SJCRH30 (cell line): ENCODE results near the gene SIRPG. TPM values are rescaled to one million over a fixed set of nuclear protein-coding genes. Genes with fewer than 3 reads are reported as not detected.

Experiments
- DNase-seq, 2 experiments: peaks; one replicate each; pipeline ENCODE4 v3.0.0-alpha.2; 2015 to 2020
- H3K27ac ChIP-seq: fragments of 250-450 bp; sonication (Bioruptor Pico); 2 replicates; pipeline ENCODE4 v1.5.1; 2020; ENCODE audit warnings: mild to moderate bottlenecking, moderate library complexity
- H3K27me3 ChIP-seq: fragments of 250-450 bp; sonication (Bioruptor Pico); 2 replicates; pipeline ENCODE4 v1.5.1; 2020; ENCODE audit warnings: mild to moderate bottlenecking, moderate library complexity
- H3K36me3 ChIP-seq: fragments of 250-450 bp; sonication (Bioruptor Pico); 2 replicates; pipeline ENCODE4 v1.5.1; 2020; ENCODE audit warnings: mild to moderate bottlenecking, moderate library complexity
- H3K4me1 ChIP-seq: fragments of 250-450 bp; sonication (Bioruptor Pico); 2 replicates; pipeline ENCODE4 v1.5.1; 2020; ENCODE audit warnings: mild to moderate bottlenecking, moderate library complexity
- H3K4me3 ChIP-seq: fragments of 250-450 bp; sonication (Bioruptor Pico); 2 replicates; pipeline ENCODE4 v1.5.1; 2020; ENCODE audit warnings: mild to moderate bottlenecking, moderate library complexity
- H3K9me3 ChIP-seq: fragments of 250-450 bp; sonication (Bioruptor Pico); replicated peaks from 2 replicates; pipeline ENCODE4 v1.5.1; 2020; ENCODE audit warnings: mild to moderate bottlenecking, moderate library complexity
- total RNA-seq: library from RNA; depleted of rRNA; stranded (reverse); fragments of >200 nt; shearing (Covaris generic); gene quantifications from 2 replicates; pipeline ENCODE4 v1.2.3, GENCODE V29; 2014

SIRPG gene
- total RNA-seq, 1 experiment from 2014 or later, result not detected

DNA sequence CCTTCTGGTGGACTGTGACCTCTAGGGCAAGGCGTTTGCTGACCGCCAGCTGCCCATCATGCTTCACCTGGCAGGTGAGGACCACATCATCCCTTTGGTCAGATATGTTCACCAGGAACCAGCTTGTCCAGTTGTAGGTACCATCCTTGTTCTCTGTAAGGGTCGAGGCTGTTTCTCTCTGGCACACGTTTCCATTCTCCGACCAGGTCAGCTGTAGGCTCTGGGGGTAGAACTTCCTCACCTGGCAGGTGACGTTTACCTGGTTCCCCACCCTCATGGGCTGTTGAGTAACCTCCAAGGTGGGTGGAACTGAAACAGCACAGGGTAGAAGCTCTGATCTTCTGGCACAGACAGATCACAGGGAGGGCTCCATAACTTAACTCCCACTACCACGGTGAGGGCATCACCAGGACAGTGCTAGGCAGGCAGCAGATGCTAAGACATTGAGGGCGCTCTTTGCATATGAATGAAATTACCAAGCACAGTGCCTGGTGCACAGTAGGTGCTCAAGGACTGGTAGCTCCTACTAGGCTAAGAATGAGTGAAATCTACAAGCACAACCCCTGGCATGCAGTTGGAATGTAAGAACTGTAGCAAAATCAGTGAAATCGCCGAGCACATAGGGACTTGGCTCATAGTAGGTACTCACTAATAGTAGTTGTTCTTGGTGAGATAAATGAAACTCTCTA, 22.1 kb downstream of the SIRPG start:
- no peak for DNase-seq
- no peak overlapping the region for H3K27ac ChIP-seq
- H3K9me3 ChIP-seq, result no peaks in the 10 kb centered on the region
- H3K4me3 ChIP-seq, result no peak overlapping the region
- H3K4me1 ChIP-seq, result no peaks in the 10 kb centered on the region
- H3K27me3 ChIP-seq, result no peaks in the 10 kb centered on the region
- H3K36me3 ChIP-seq, result no peaks in the 10 kb centered on the region

- no peak for DNase-seq
- no peaks in the 10 kb centered on the region for H3K36me3 ChIP-seq
- H3K27me3 ChIP-seq, result peaks cover 5% of the 10 kb centered on the region
- no peak overlapping the region for H3K27ac ChIP-seq
- no peak overlapping the region for H3K4me3 ChIP-seq
- H3K9me3 ChIP-seq, result no peaks in the 10 kb centered on the region
- no peaks in the 10 kb centered on the region for H3K4me1 ChIP-seq
Measured at GRCh38 chr20:1633535-1633934, 24.0 kb downstream of the SIRPG start.

- H3K9me3 ChIP-seq, result no peaks in the 10 kb centered on the region
- no peaks in the 10 kb centered on the region for H3K4me1 ChIP-seq
- H3K36me3 ChIP-seq, result no peaks in the 10 kb centered on the region
- no peak overlapping the region for H3K4me3 ChIP-seq
- DNase-seq, result no peak
- H3K27me3 ChIP-seq, result peaks cover 8% of the 10 kb centered on the region
- H3K27ac ChIP-seq, result no peak overlapping the region
Measured at GRCh38 chr20:1632178-1632577, 25.4 kb downstream of the SIRPG start.

DNA sequence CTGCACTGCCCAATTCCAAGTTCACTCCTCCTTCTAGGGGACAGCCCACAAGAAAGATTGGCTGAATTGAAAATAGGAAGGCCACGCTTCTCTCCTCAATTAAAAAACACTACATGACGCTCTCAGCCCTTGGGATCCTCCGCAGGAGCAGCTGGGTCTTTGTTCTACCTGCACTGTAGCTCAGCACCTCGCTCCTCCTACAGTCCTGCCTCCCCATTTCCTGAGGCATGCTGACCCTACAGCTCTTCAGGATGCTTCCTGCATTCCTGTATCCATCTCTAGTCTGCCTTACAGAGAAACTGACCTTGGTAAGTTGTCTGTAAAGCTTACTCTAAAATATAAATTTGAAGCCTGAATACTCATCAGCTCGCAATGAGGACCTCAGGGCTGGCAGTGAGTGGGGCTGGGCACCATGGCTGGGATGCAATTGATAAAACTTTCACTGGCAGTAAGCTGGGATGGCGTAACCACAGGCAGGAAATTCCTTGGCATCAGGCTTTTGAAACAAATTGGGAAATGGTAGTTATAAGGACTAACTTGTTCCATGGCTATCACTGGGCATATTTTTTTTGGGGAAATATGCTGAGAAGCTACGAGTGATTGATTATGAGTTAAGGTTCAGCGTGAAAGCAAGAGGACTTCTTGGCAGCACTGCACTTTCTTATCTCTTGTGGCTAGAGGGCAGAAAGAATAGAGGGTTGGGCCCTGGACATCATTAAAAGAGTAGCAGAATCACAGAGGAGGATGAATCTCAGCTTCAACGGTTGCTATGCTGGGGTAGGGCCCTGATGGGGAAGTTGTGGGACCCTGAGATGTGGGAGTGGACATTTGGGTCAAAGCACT, 26.0 kb downstream of the SIRPG start:
- Histone ChIP-seq H3K27ac (no peak overlapping the region), H3K9me3 (no peaks in the 10 kb centered on the region), H3K36me3 (no peaks in the 10 kb centered on the region), H3K4me1 (no peaks in the 10 kb centered on the region), H3K4me3 (no peak overlapping the region), H3K27me3 (peaks cover 8% of the 10 kb centered on the region)
- no peak for DNase-seq

- H3K4me3 ChIP-seq, result no peak overlapping the region
- no peaks in the 10 kb centered on the region for H3K4me1 ChIP-seq
- no peaks in the 10 kb centered on the region for H3K36me3 ChIP-seq
- H3K27ac ChIP-seq, result no peak overlapping the region
- H3K27me3 ChIP-seq, result peaks cover 8% of the 10 kb centered on the region
- H3K9me3 ChIP-seq, result no peaks in the 10 kb centered on the region
- no peak for DNase-seq
Measured at GRCh38 chr20:1630186-1630585, 27.4 kb downstream of the SIRPG start.

DNA sequence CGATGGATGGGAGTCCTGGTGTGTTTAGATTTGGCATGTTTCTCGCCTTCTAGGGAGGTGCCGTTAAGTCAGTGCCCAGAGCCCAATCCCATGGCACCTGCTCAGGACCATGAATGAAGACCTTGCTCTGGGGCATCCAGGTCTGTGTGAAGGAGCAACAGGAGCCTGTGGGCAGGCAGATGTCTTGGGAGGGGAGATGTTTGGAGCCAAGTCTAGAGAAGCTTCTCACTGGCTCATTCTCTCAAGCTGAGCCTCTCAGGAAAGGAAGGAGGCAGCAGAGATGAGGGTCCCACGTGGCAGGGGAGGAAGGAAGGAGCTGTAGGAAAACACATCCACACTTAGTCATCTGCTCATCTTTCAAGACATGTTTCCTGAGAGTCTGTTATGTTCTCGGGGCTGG, 28.3 kb downstream of the SIRPG start:
- no peaks in the 10 kb centered on the region for H3K9me3 ChIP-seq
- no peaks in the 10 kb centered on the region for H3K4me1 ChIP-seq
- no peak overlapping the region for H3K4me3 ChIP-seq
- H3K27ac ChIP-seq, result no peak overlapping the region
- H3K27me3 ChIP-seq, result peaks cover 8% of the 10 kb centered on the region
- no peak for DNase-seq
- no peaks in the 10 kb centered on the region for H3K36me3 ChIP-seq

DNA sequence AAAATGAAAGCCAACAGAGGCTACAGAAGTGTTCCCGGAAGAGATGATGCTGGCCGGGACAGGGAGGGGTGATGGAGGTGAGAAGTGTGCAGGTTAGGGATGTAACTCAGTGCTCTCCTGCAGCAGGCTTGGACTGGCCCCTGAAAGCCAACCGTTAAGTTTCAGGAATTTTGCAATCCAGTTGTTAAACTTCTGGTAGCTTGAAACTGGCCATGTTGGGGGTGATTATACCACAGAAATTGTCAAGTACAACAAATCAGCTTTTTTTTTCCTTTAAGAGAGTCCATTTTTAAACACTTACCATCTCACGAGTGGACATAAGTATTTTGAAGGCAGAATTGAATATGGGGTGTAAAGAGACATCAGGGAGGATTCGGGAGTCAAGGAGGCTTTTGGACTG, 29.0 kb downstream of the SIRPG start:
- peaks cover 8% of the 10 kb centered on the region for H3K27me3 ChIP-seq
- no peak for DNase-seq
- H3K4me3 ChIP-seq, result no peak overlapping the region
- no peaks in the 10 kb centered on the region for H3K9me3 ChIP-seq
- H3K4me1 ChIP-seq, result no peaks in the 10 kb centered on the region
- H3K27ac ChIP-seq, result no peak overlapping the region
- H3K36me3 ChIP-seq, result no peaks in the 10 kb centered on the region

- peaks cover 8% of the 10 kb centered on the region for H3K27me3 ChIP-seq
Measured at GRCh38 chr20:1627200-1627550, 30.4 kb downstream of the SIRPG start.

GRCh38 chr20:1626528-1627199, 30.9 kb downstream of the SIRPG start:
- H3K36me3 ChIP-seq, result no peaks in the 10 kb centered on the region
- no peak overlapping the region for H3K4me3 ChIP-seq
- no peaks in the 10 kb centered on the region for H3K9me3 ChIP-seq
- DNase-seq, result no peak
- peaks cover 8% of the 10 kb centered on the region for H3K27me3 ChIP-seq
- H3K27ac ChIP-seq, result no peak overlapping the region
- no peaks in the 10 kb centered on the region for H3K4me1 ChIP-seq

More at GRCh38 chr20:1627200-1627550, 30.4 kb downstream of the SIRPG start:
- Histone ChIP-seq H3K27ac (no peak overlapping the region), H3K9me3 (no peaks in the 10 kb centered on the region), H3K4me1 (no peaks in the 10 kb centered on the region), H3K36me3 (no peaks in the 10 kb centered on the region), H3K4me3 (no peak overlapping the region)
- DNase-seq, result no peak

- no peak for DNase-seq
- no peaks in the 10 kb centered on the region for H3K36me3 ChIP-seq
- H3K4me1 ChIP-seq, result no peaks in the 10 kb centered on the region
- H3K27me3 ChIP-seq, result peaks cover 8% of the 10 kb centered on the region
- H3K9me3 ChIP-seq, result no peaks in the 10 kb centered on the region
- H3K27ac ChIP-seq, result no peak overlapping the region
- H3K4me3 ChIP-seq, result no peak overlapping the region
Measured at GRCh38 chr20:1625083-1625690, 32.4 kb downstream of the SIRPG start.

DNA sequence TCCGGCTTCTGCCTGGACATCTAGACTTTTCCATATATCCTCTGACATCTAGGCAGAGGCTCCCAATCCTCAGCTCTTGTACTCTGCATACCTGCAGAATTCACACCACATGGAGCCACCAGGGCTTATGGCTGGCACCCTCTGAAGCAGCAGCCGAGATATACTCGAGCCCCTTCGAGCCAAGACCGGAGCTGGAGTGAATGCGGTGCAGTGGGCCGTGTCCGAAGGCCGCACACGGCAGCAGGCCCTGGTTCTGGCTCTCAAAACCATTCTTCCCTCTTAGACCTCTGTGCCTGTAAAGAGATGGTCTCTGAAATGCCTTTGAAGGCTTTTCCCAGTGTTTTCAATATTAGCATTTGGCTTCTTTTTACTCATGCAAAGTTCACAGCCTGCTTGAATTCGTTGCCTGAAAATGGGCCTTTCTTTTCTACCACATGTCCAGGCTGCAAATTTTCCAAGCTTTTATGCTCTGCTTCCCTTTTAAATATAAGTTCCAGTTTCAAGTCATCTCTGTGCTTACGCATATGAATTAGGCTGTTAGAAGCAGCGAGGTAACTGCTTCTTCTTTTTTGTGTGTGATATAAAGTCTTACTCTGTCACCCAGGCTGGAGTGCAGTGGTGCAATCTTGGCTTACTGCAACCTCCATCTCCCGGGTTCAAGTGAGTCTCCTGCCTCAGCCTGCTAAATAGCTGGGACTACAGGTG, 33.9 kb downstream of the SIRPG start:
- H3K9me3 ChIP-seq, result no peaks in the 10 kb centered on the region
- H3K36me3 ChIP-seq, result no peaks in the 10 kb centered on the region
- H3K4me1 ChIP-seq, result no peaks in the 10 kb centered on the region
- H3K27ac ChIP-seq, result no peak overlapping the region
- H3K27me3 ChIP-seq, result peaks cover 4% of the 10 kb centered on the region
- no peak overlapping the region for H3K4me3 ChIP-seq
- no peak for DNase-seq

DNA sequence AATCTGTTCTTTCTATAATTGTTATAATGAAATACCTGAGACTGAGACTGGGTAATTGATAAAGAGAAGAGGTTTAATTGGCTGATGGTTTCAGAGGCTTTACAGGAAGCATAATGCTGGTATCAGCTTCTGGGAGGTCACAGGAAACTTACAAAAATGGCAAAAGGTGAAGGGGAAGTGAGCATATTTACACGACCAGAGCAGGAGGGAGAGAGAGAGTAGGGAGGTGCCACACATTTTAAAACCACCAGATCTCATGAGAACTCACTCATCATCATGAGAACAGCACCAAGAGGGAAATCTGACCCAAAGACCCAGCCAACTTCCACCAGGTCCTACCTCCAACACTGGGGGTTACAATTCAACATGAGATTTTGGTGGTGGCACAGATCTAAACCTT, 35.1 kb downstream of the SIRPG start:
- Histone ChIP-seq H3K4me1 (no peaks in the 10 kb centered on the region), H3K4me3 (no peak overlapping the region), H3K27me3 (no peaks in the 10 kb centered on the region; the same call in 1 of the 2 replicates), H3K27ac (no peak overlapping the region), H3K36me3 (no peaks in the 10 kb centered on the region), H3K9me3 (no peaks in the 10 kb centered on the region)
- DNase-seq, result no peak

DNA sequence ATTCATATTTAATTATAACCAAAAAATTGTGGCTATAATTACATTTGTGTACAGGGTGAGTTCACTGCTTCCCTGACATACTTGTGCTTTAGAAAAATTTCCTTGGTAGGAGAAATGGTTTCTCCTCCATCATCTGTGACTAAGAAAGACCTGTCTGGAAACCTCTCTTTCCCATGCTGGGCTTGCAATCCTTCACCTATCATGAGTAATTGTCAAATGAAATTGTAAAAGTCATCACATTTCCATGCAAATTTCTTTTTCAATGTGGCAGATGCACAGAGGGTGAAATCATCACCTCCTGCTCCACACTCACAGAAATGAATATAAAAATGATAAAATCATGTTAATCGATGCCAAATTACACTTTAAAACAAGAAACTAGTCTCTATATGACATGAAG, 36.3 kb downstream of the SIRPG start:
- Histone ChIP-seq H3K27ac (no peak overlapping the region), H3K4me1 (no peaks in the 10 kb centered on the region), H3K4me3 (no peak overlapping the region), H3K9me3 (no peaks in the 10 kb centered on the region), H3K36me3 (no peaks in the 10 kb centered on the region), H3K27me3 (no peaks in the 10 kb centered on the region)
- no peak for DNase-seq

DNA sequence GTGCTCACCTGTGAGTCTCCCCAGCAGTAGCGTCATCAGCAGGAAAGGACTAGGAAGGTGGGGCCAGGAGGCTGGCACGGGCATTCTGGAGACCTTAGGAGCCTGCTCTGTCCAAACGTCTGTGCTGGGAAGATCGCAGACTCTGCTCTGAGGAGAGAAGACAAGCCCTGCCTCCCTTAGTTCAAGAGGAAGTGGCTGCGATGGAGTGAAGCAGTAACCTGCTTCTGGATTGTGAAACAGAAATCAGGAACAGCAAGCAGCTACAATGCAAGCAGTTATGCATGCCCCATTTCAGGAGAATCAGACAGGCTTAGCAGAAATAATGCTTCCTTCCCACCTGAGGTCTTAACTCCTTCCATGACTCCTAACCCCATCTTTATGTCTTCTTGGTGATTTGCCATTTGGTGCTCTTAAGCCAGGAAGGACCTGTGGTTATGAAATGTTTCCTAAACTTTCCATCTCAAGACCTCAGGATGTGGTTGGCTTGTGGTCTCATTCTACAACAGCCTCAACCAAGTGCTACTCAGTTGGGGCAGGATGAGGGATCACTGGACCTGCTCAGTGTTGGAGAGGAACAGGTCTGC, 37.6 kb downstream of the SIRPG start, which contains the start of gene SIRPB1:
TSS of gene SIRPB1 (minus strand) at position 149 of the 584 bp plus-strand sequence. CDS start at position 84, 65 bp downstream.
- Histone ChIP-seq H3K4me3 (no peak within 1 kb of the TSS), H3K27me3 (no peaks in the 10 kb centered on the region), H3K4me1 (no peaks in the 10 kb centered on the region), H3K27ac (no peak within 1 kb of the TSS), H3K36me3 (no peaks in the 10 kb centered on the region), H3K9me3 (no peaks in the 10 kb centered on the region)
- DNase-seq, result peak in 1 of 2 experiments; percentile 0
